Muscle of back (tissue), 11 donors: ENCODE measurements around the gene D2HGDH. TPM values are rescaled to one million over a fixed set of nuclear protein-coding genes. Genes with fewer than 3 reads are reported as not detected.
"Not testable (repeated sequence)": the region's sequence is repeated elsewhere in the genome, so short reads cannot be mapped to it uniquely, and the experiment has no call there.

ENCODE experiments used
- DNase-seq, 3 donors: peaks; one replicate each; pipeline versions ENCODE4 v3.0.0 to v3.0.0-alpha.2; 2013
- polyA plus RNA-seq, 10 donors: library from polyadenylated mRNA; unstranded; fragments of 120-200 nt; gene quantifications; one replicate each; pipeline ENCODE4 v1.2.1, GENCODE V29; 2013; ENCODE audit not compliant: insufficient read length in 10 of 10

The D2HGDH gene
- polyA plus RNA-seq, 10 donors = 15.2 to 32.4 (median 18.1) TPM

GRCh38 chr2:241748468-241749256 lies 14.2 kb downstream of the D2HGDH start:
- DNase-seq = no peak

- DNase-seq = peak; percentile 11 to 60 (median 37)
Observed at GRCh38 chr2:241750076-241750840, 15.8 kb downstream of the D2HGDH start.

GRCh38 chr2:241751152-241751551 lies 16.7 kb downstream of the D2HGDH start:
- DNase-seq = no peak

GRCh38 chr2:241751776-241752175 lies 17.3 kb downstream of the D2HGDH start:
- no peak for DNase-seq

- DNase-seq = no peak
Observed at GRCh38 chr2:241752253-241752652, 17.8 kb downstream of the D2HGDH start.

- no peak for DNase-seq
Observed at GRCh38 chr2:241752689-241753276, 18.4 kb downstream of the D2HGDH start.

- no peak for DNase-seq
Observed at GRCh38 chr2:241753493-241753892, 19.1 kb downstream of the D2HGDH start.

- no peak for DNase-seq
Observed at GRCh38 chr2:241754042-241754441, 19.6 kb downstream of the D2HGDH start.

GRCh38 chr2:241755166-241755565 lies 20.7 kb downstream of the D2HGDH start:
- no peak for DNase-seq

- no peak for DNase-seq
Observed at GRCh38 chr2:241755777-241756176, 21.3 kb downstream of the D2HGDH start.

GRCh38 chr2:241759067-241759807 lies 24.8 kb downstream of the D2HGDH start:
- no peak for DNase-seq

GRCh38 chr2:241759893-241760292 lies 25.5 kb downstream of the D2HGDH start:
- DNase-seq = not testable (repeated sequence)

GRCh38 chr2:241760301-241760771 lies 25.9 kb downstream of the D2HGDH start:
- no peak for DNase-seq

- DNase-seq = no peak
Observed at GRCh38 chr2:241762321-241762932, 28.0 kb downstream of the D2HGDH start.

- DNase-seq = no peak
Observed at GRCh38 chr2:241762933-241763369, 28.5 kb downstream of the D2HGDH start.

- DNase-seq = no peak
Observed at GRCh38 chr2:241763551-241764274, 29.3 kb downstream of the D2HGDH start.

- DNase-seq = no peak
Observed at GRCh38 chr2:241764275-241765241, 30.1 kb downstream of the D2HGDH start.

GRCh38 chr2:241767464-241768250 lies 33.2 kb downstream of the D2HGDH start:
- no peak for DNase-seq
